Stimulated activated CD8-positive, alpha-beta memory T cell treated with anti-CD3 and anti-CD28 coated beads, Interleukin-4, amount 100 ng/mL, for 48 hours (primary cell): ENCODE measurements around the gene MYO1C.
"Not testable (repeated sequence)": the region's sequence is repeated elsewhere in the genome, so short reads cannot be mapped to it uniquely, and the experiment has no call there.

Experiments
- DNase-seq: peaks from one replicate; pipeline ENCODE4 v3.0.0-alpha.2; 2020

MYO1C gene, protein sequence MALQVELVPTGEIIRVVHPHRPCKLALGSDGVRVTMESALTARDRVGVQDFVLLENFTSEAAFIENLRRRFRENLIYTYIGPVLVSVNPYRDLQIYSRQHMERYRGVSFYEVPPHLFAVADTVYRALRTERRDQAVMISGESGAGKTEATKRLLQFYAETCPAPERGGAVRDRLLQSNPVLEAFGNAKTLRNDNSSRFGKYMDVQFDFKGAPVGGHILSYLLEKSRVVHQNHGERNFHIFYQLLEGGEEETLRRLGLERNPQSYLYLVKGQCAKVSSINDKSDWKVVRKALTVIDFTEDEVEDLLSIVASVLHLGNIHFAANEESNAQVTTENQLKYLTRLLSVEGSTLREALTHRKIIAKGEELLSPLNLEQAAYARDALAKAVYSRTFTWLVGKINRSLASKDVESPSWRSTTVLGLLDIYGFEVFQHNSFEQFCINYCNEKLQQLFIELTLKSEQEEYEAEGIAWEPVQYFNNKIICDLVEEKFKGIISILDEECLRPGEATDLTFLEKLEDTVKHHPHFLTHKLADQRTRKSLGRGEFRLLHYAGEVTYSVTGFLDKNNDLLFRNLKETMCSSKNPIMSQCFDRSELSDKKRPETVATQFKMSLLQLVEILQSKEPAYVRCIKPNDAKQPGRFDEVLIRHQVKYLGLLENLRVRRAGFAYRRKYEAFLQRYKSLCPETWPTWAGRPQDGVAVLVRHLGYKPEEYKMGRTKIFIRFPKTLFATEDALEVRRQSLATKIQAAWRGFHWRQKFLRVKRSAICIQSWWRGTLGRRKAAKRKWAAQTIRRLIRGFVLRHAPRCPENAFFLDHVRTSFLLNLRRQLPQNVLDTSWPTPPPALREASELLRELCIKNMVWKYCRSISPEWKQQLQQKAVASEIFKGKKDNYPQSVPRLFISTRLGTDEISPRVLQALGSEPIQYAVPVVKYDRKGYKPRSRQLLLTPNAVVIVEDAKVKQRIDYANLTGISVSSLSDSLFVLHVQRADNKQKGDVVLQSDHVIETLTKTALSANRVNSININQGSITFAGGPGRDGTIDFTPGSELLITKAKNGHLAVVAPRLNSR

DNA sequence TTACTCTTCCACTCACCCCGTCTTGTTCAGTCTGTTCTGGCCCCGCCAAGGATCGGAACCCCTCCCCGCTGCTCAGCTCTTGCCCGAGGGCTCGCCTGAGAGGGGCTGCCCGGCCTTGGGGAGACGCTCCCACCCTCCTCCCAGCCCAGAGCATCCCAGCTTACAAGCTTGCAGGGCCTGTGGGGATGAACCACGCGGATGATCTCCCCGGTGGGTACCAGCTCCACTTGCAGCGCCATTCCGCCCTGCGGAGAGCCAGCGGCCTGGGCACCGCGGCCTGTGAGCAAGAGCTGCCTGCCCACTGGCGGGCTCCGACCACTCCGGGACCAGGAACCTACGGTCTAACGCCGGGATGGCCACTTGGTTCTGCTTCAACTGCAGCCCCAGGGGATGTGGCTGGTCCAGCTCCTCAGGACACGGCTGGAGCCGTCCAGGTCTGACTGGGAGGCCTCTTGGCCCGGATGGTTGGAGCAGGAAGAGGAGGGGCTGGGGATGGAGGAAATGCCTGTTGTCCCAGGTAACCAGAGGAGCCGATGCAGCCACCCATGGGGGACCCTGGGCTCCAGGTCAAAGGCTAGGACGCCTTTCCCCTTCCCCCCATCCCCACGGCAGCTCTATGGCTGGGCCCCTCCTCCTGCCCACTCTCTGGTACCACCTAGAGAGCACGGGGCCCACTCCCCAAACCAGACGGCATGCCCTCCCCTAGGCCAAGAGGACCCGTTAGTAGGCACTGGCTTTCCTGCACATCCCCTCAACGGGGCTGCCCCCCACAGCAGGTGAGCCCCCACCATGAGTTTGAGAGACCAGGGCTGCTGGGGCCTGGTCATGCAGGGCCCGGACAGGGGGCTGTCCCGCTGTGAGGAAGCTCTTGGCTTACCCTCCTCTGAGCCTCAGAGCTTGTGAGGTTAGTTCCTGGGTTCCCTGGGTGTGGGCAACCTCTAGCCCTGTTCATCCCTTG is at the start of gene MYO1C:
TSS of gene MYO1C (minus strand) at position 438 of the 958 bp plus-strand sequence. CDS start at position 239, 199 bp downstream.
- no peak for DNase-seq

DNA sequence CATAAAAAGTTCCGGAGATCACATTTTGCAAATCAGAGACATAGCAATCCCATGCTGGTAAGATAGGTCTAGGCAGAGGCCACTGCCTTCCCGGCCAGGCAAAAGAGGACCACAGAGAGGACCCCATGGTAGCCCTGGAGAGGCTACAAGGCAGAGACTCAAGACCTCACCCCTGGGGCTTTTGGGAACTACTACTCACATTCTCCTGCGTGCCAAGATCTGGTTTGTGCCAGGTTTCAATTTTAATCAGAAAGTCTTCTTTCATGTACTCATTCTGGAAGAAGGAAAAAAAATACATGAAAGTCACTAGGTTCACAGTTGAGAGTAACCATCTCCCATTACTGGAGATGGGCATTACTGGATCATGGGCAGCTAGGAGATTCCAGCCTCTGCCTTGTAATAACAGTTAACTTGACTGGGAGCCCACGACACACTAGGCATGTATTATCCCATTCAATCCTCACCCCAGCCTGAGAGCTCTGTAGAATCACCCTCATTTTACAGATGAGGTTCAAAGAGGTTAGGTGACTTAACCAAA is 49.0 kb upstream of the MYO1C start:
- no peak for DNase-seq

DNA sequence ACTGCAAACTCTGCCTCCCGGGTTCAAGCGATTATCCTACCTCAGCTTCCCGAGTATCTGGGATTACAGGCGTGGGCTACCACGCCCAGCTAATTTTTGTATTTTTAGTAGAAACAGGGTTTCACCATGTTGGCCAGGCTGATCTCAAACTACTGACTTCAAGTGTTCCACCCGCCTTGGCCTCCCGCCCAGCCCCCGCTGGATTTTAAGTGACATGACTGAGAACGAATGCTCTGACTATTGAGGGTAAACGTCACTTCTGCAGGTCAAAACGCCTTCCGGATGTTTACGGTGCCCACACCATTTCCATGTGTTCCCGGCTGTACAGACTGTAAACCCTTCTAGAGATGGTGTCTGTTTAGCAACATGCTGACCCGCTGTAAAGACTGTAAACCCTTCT is 47.3 kb upstream of the MYO1C start:
- DNase-seq = no peak

DNA sequence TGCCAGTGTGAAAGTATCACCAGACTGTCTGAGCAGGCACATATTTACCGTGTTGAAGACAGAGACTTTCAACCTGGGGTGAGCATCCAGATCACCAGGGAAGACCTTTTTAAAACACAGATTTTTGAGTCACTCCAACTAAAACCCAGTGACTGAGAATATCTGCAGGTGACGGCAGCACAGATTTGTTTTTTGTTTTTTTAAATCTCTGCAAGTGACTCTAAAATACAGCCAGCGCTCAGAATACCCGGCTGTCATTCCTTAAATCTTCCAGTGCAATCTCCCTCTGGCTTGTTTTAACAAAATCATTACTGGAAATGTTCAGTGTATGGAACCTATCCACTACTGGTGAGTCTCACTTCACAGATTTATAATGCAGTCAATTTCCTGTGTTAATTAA is 43.3 kb upstream of the MYO1C start:
- DNase-seq = no peak

DNA sequence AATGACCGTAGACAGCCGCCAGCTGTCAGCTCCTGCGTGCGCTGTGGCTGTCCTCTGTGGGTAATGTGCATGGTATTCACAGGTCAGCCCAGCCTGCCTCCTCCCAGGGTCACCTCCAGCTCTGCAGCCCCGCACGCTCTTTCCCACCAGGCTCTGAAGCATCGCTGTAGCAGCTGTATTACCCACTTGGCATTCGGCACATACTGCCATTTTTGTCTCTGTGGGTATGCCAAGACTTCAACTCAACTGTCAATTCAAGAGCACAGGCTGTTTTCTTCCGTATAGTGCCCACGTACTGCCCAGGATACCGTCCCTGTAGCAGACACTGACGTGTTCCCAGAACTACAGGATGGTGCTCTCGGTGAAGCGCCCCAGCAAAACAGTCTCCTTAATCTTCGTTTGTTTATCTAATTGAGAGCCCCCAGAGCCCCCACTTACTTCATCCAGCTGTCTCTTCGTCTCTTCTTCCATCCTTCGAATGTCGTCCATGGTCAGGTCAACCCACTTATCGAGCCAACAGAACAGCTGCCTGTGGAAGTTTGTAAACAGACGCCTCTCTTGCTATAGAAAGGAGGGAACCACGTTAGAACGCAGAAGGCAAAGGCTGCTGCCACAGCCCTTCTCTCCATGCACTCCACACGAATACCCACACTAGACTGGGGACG is 41.3 kb upstream of the MYO1C start:
- DNase-seq = no peak

DNA sequence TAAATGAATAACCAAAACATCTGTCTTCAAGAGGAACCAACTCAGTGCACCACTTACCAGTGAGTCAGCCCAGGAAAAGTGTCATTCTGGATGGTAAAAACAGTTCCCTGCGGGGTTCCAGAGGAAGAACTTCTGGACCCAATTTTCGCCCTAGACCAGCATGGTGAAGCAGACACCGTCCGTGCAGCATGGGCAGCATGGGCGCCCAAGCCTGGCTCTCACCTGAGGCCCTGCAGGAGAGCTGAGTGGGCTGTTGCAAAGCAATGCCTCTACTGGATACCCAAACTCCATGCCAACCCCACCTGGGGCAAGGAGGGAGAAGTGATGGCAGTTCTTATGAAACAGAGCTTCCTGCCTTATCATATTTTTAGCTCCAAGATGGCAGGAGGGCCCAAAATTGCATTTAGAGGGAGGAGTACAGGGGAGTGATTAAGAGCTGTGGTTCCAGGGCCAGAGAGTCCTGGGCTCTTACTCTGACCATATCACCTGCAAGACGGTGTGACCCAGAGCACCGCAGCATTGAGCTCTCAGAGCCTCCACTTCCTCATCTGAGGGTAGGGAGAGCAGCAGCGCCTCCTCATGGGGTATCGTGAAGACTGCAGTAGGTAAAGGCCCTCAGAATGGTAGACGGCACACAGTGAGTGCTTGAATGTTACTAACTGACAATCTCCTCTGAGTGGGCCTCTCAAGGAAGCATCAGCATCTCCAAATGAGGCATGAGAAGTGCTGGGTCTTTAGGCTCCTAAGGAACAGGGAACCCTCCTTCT is 40.5 kb upstream of the MYO1C start:
- peak; percentile 49 for DNase-seq

DNA sequence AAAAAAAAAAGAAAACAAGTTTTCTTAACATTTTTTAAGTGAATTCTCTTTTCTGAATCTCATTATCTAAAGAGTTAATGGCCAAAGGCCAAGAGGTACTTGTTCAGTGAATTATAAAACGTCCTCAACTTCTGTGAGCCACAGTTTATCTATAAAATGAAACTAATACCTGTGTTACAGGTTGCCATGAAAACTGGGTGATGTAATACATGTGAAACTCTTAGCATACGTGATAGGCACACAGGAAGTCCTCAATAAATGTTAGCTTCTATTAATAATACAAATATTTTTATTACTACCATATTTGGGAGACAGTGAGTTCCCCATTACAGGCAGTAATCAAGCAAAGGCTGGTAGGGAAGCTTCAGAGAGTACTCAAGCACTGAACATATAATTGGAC is 37.4 kb upstream of the MYO1C start:
- DNase-seq = no peak

DNA sequence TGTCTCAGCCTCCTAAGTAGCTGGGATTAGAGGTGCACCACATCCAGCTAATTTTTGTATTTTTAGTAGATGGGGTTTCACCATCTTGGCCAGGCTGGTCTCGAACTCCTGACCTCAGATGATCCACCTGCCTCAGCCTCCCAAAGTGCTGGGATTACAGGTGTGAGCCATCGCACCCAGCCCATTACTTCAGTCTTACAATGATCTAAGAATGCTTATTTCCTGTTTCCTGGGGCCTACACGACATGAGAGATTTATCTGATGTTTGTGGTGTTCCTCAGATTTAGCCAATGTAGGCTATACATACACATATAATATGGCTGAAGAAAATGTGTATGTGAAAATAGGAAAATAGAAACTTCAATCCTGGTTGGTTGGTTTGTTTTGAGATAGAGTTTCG is 34.4 kb upstream of the MYO1C start:
- DNase-seq = not testable (repeated sequence)

DNA sequence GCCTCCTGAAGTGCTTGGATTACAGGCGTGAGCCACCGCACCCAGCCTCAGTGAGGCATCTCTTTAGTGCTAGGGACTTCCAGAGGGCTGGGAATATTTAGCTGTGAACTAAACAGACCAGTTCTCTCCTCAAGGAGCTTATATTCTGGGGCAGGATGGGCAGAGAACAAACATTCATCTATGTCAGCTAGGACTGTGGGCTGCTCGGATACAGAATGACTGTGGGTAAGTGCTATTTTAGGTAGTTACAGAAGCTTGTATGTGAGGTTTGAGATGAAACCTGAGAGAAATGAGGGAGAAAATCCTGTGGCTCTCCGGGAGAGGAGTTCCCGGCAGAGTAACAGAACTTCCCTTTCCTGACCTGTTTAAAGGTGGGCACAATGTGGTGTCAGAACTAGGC is 30.1 kb upstream of the MYO1C start:
- no peak for DNase-seq

DNA sequence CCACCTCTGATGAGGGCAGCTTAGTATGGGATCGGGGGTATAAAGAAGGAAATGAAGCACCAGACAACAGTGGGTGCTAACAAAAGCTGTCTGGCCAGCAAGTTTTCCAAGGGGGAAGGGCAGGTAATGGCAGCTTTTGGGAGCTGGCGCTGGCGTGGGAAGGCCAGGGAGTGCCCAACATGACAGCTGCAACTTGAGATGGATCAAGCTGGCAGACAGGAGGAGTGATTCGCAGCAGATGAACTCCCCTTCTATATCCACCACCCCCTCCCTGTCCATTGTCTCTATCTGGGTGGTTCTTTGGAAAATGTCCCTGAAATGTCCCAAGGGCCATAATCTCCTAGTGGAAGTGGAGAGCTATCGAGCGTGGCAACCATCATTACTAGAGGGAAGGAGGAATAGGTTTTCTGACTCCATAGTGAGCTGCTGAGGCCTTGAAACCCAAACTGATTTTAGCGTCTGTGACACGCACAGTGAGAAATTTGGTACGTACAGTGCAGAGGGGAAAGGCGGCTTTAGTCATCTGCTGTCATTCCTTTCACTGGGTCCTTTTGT is 28.7 kb upstream of the MYO1C start:
- DNase-seq = no peak

DNA sequence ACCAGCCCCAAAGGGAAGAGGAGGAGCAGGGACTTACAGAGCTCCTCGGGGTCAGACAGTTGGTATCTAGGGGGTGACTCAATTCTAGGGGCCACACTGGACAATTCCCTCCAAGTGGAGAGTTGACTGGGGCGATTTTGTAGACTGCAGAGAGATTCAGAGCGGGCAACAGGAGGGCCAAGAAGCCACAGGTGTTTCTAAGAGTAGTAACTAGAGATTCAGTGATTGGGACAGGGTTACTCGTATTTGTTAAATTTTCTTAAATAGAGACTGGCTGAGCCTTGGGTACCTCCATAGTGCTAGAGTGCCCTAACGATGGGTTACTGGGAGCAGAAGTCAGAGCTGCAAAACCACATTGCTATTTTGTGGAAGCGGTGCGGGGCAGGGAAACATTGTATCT is 27.2 kb upstream of the MYO1C start:
- DNase-seq = no peak

DNA sequence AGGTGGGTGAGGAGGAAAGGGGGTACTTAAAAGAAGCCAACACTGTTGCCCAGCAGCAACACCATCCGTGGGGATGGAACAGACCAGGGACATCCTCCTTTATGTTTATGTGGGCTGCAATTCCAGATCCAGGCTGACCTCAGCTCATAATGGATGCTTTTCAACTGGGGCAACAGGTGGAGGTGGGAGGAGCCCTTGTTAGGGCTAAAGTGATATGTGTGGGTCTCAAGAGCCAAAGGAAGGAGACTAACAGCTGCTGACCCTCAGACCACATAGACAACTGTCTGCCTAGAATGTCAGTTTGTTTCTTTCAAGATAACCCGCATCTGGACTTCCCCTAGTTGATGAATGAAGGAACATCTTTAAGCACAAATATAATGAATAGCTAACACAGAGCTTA is 25.9 kb upstream of the MYO1C start:
- no peak for DNase-seq

DNA sequence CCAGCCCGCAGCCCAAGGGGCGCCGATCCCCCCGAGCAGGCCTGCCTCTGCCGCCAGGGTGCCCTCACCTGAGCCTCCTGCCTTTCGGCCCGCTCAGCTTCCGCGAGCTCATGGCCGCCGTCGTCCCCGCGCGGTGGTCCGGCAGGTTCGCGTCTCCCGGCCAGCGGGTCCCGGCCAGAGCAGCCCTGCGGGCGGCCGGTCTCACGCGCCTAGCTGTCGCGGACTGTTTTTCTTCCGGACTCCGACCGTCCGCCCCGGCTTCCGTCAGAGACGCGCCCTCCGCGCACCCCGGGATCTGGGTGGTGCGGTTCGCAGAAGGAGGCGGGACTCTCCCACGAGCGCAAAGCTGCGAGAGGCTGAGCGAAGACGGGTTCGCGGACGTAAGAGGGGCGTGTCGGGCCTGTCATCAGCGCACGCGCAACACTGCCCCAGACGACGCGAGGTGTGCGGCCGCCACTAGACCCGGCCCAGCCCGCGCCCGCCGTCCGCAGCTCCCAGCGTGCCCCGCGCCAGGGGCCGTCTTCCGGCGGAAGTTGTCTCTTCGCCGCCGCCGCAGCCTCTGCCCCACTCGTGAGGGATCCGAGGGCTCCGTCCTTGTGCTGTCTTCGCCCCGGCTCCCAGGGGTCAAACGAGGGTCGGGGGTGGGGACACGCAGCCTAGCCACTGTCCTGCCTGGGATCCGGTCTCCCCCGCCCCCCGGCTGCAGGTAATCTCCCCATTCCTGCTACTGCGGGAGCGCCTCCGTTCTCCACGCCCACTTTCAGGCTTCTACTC is 24.1 kb upstream of the MYO1C start, which contains the start of gene INPP5K:
TSS of gene INPP5K (minus strand) at position 225 of the 774 bp plus-strand sequence. CDS start at position 112, 113 bp downstream.
- peak; percentile 98 for DNase-seq

DNA sequence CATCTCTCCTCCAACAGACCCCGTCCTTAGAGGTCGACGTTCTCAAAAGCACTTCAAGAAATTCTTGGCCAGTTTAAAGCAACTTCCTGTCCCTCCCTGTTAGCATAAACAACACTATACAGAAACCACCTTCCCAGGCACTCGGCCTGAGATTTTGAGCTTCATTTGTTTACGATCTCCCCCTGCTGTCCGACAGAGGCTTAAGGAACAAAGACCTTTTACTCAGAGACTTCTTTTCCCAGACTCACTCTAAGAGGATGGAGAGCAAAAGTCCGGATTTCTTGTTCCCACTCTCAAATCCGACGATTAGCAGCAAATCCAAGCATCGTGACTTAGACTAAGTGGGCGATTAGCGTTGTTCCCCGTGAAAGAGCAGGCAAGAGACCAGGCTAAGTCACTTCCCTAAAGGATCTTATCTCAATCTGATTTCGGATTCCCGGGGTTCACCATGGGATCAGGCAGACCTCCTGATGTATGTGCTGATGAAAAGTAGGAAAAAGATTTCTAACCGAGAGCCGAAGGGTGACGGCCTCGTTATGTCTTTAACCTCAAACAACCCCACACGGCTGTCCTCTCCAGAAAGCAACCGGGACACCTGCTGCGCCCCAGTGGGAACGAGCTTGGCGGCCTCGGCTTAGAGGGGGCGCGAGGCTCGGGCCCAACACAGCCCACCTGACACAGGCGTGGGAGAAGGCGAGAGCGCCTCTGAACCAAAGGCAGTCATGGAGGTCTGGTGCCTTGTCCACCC is 23.3 kb upstream of the MYO1C start:
- peak; percentile 57 for DNase-seq

DNA sequence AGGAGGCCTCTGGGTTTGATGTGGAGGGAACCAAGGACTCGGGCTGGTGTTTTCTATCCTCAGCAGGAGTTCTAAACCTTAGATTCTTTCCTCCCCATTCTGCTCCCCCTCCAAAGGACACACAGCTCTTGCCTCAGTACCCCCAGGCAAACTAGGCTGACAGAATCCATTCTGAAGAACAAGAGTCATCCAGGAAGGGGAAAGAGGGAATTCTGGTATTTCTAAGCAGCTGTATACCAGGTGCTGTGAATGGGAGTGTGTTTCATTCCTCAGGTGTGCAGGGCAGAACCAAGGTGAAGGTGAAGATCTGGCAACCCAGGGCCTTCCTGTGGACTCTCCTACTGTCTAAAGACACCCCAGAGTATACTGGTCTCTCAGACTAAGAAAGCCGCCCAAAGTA is 19.9 kb upstream of the MYO1C start:
- no peak for DNase-seq

DNA sequence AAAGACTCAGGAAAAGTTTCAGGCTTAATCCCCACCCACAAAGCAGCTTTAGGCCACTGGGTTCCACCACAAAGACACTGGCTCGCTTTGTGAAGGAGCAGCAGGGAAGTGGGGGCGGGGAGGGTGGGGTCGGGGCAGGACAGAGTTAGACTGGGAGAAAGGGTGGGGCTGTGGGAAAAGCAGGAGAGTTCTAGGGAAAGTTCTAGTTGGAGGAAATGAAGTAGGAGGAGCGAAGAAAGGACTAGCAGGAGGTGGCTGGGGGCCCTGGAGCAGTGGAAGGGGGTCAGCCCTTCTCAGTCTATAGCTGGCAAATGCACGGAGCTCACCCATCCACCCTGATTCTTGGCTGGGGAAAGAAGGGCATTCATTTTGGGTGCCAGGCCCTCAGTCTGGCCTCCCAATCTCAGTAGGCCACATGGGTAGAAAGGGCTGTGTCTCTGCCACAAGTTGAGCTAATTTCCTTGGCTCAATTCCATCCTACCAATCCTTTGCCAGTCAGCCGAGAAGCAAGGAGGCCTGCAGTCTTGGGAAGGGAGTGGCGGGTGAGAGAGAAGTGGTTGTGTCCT is 19.4 kb upstream of the MYO1C start:
- DNase-seq = no peak

DNA sequence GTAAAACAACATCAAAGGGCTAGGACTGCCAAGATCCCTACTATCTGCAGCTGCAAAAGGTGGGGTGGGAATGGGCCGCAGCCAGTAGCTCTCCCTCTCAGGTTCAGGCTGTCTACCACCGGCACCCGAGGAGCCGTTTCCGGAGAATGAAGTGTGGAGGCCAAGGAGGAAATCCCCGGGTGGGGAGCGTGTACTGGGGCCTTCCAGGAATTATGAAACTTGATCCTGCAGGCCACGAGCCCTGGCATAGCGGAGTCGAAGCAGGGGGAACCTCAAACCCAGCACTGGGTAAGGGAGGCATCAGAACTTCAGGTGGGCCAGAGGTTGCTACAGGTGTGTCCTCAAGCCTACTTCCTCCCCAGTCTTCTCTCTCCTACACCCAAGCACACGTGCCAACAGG is 18.8 kb upstream of the MYO1C start:
- DNase-seq = no peak

DNA sequence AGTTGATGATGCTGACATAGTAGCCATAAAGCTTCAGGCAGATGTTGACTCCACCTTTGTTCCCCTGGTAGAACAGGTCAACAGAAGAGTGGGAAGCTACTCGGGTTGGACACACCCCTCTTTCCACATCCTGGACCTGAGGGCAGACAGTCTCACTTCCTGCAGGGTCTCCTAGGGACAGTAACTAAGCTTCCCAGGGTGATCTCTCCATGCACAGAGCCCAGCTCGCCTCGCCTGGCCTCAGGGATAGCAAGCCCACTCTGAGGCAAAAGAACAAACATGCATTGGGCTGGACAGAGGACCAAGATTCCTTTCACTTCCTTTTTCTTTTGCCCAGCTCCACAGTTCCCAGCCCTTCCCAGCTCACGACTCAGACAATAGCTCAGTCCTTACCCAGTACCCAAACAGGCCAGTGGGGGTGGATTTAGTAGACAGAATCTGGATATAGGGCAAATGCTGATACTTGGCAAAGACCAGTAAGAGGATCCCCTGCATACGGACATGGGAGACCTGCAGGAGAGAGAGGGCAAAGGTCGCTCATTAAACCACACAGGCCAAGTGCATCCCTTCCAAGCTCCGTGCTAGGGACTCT is 16.9 kb upstream of the MYO1C start:
- no peak for DNase-seq
